ENCODE results near the gene NEK6.

Gene NEK6

DNA sequence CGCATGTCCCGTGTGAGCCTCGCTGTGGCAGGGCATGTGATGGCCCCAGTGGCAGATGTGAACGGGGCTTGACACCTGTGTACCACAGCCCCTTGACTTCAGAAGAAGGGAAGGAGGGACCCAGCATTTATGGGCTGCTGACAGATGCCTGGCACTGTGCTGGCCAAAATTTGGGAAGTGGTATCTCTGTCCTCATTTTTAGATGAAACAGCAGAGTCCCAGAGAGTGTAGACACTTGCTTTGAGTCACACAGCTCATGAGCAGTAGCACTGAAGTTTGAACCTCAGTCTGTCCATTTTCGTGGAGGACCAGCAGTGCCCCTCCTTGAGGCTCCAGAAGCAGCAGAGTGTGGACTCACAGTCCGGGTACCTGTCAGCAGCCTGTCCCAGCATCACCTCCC is 16.5 kb downstream of the NEK6 start:
- TF ChIP-seq POLR2A (IDR thresholded peaks at IDR 0.05; ENCODE audit: extremely low read depth, insufficient read length) (no peak), MYC (IDR thresholded peaks at IDR 0.05; ENCODE audit: low read depth, low read length) (no peak)
- TF ChIP-seq, protein P1, sequence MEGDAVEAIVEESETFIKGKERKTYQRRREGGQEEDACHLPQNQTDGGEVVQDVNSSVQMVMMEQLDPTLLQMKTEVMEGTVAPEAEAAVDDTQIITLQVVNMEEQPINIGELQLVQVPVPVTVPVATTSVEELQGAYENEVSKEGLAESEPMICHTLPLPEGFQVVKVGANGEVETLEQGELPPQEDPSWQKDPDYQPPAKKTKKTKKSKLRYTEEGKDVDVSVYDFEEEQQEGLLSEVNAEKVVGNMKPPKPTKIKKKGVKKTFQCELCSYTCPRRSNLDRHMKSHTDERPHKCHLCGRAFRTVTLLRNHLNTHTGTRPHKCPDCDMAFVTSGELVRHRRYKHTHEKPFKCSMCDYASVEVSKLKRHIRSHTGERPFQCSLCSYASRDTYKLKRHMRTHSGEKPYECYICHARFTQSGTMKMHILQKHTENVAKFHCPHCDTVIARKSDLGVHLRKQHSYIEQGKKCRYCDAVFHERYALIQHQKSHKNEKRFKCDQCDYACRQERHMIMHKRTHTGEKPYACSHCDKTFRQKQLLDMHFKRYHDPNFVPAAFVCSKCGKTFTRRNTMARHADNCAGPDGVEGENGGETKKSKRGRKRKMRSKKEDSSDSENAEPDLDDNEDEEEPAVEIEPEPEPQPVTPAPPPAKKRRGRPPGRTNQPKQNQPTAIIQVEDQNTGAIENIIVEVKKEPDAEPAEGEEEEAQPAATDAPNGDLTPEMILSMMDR (IDR thresholded peaks at IDR 0.05; ENCODE audit: low read depth, low read length) = no peak
- TF ChIP-seq, protein P2, sequence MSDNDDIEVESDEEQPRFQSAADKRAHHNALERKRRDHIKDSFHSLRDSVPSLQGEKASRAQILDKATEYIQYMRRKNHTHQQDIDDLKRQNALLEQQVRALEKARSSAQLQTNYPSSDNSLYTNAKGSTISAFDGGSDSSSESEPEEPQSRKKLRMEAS (IDR thresholded peaks at IDR 0.05; ENCODE audit: low read depth, low read length) = no peak
- no peak overlapping the region for H3K4me3 ChIP-seq (ENCODE audit: low read depth, low read length)
- DNase-seq (ENCODE audit: low read depth) = no peak

DNA sequence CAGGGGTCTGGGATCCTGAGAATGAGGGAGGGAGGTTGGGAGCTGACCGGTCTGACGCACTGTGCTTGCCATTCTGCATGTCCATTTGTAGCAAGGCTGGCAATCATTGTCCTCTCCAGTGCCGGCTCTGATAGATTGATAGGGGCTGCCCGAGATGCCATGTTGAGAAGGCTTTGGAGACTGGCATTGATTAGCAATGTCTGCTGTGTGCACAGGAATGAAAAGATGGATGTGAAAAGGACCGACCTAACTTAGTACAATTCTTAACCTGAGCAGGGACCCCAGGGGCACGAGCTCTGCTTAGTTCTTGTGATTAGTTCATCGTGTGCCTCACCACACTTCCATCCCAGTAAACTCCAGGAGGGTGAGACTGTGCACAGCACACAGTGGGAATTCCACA is 17.0 kb downstream of the NEK6 start:
- TF ChIP-seq POLR2A (IDR thresholded peaks at IDR 0.05; ENCODE audit: extremely low read depth, insufficient read length) (no peak), MYC (IDR thresholded peaks at IDR 0.05; ENCODE audit: low read depth, low read length) (no peak)
- TF ChIP-seq, protein P2 (IDR thresholded peaks at IDR 0.05; ENCODE audit: low read depth, low read length) = no peak
- TF ChIP-seq, protein P1 (IDR thresholded peaks at IDR 0.05; ENCODE audit: low read depth, low read length) = no peak
- DNase-seq (ENCODE audit: low read depth) = no peak
- H3K4me3 ChIP-seq (ENCODE audit: low read depth, low read length) = no peak overlapping the region

DNA sequence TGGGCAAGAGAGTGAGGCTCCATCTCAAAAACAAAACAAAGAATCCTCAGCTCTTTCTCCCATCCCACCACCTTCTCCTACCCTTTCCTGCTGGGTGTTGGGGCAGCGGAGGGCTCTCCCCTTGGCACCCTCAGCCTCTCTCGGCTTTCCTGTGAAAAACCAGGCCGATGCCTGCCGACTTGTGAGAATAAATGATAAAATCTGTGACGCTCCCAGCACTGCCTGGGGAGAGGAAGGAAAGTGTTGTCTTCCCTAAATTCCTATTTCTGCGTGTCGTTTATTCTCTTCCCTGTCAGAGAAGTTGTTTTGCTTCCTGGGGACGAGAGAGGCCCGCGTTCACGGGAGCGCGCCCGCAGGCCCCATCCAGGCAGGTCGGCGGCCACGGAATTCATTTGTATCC is 19.7 kb downstream of the NEK6 start:
- no peak for DNase-seq (ENCODE audit: low read depth)
- TF ChIP-seq POLR2A (IDR thresholded peaks at IDR 0.05; ENCODE audit: extremely low read depth, insufficient read length) = no peak
- TF ChIP-seq, protein P2 (IDR thresholded peaks at IDR 0.05; ENCODE audit: low read depth, low read length) = no peak
- TF ChIP-seq MYC (IDR thresholded peaks at IDR 0.05; ENCODE audit: low read depth, low read length) = no peak
- TF ChIP-seq, protein P1 (IDR thresholded peaks at IDR 0.05; ENCODE audit: low read depth, low read length) = no peak
- no peak overlapping the region for H3K4me3 ChIP-seq (ENCODE audit: low read depth, low read length)

DNA sequence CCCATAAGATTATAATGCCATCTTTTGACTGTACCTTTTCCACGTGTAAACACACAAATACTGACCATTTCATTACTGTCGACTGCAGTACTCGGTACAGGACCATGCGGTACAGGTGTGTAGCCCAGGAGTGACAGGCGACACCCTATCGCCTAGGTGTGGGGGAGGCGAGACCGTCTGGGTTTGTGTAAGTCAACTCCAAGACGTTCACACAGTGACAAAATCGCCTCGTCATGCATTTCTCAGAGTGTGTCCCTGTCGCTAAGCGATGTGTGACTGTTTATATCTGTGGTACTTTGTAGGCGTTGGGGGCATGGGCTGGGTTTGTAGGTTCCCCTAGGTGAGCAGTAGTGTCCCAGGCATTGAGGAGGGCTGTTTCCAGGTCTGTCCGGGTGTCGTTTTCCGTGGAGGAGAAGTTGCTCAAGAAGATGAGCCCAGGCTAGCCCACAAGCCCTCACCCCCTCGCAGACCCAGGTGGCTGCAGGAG is 20.3 kb downstream of the NEK6 start:
- TF ChIP-seq, protein P1 (IDR thresholded peaks at IDR 0.05; ENCODE audit: low read depth, low read length) = no peak
- TF ChIP-seq MYC (IDR thresholded peaks at IDR 0.05; ENCODE audit: low read depth, low read length) = no peak
- no peak for TF ChIP-seq POLR2A (IDR thresholded peaks at IDR 0.05; ENCODE audit: extremely low read depth, insufficient read length)
- TF ChIP-seq, protein P2 (IDR thresholded peaks at IDR 0.05; ENCODE audit: low read depth, low read length) = no peak
- no peak overlapping the region for H3K4me3 ChIP-seq (ENCODE audit: low read depth, low read length)
- peak; percentile 48 for DNase-seq (ENCODE audit: low read depth)

DNA sequence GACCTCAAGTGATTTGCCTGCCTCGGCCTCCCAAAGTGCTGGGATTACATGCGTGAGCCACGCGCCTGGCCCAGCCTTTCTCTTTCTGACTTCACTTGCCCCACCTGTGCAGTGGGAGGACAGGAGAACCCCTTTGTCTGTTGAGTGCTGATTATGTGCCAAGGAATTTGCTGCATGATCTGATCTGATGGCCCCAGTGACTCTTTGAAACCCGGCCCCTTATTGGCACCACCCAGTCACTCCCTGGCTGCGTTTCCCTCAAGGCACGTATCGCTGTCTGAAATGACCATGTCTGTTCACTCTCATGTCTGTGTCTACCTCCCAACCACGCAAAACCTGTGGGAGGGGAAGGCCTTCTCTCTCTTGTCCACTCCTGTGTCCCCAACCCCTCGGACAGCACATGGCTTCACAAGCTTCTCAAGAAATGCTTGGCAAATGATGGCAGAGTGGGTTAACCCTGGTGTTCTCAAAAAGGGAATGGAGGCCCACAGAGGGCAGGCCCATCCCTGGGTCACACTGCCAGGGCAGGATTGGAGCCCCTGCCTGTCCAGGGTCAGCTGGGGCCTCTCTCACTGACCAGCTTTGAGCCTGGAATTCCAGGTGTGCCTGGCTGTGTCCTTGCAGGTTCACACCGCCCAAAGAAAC is 21.9 kb downstream of the NEK6 start:
- DNase-seq (ENCODE audit: low read depth) = no peak
- TF ChIP-seq MYC (IDR thresholded peaks at IDR 0.05; ENCODE audit: low read depth, low read length) = no peak
- no peak for TF ChIP-seq POLR2A (IDR thresholded peaks at IDR 0.05; ENCODE audit: extremely low read depth, insufficient read length)
- TF ChIP-seq, protein P1 (IDR thresholded peaks at IDR 0.05; ENCODE audit: low read depth, low read length) = no peak
- TF ChIP-seq, protein P2 (IDR thresholded peaks at IDR 0.05; ENCODE audit: low read depth, low read length) = no peak
- H3K4me3 ChIP-seq (ENCODE audit: low read depth, low read length) = no peak overlapping the region

All from NB4 (cell line).